AG09309 (cell line): ENCODE measurements around the gene HFE.

Experiments used
- DNase-seq: peaks from one replicate; pipeline ENCODE4 v3.0.0-alpha.2; 2010; ENCODE audit warnings: low read depth
- H3K4me3 ChIP-seq: 2 replicates; pipeline ENCODE4 v1.5.1; 2011; ENCODE audit warnings: mild to moderate bottlenecking, low read depth, low read length, moderate library complexity; ENCODE audit not compliant: control insufficient read depth
- TF ChIP-seq, protein P1 (sequence below): IDR thresholded peaks from 2 replicates; pipeline ENCODE4 v1.5.1; 2011; ENCODE audit warnings: mild to moderate bottlenecking, low read depth, low read length, inconsistent platforms; ENCODE audit not compliant: insufficient read depth, control insufficient read depth; ENCODE audit errors: missing control alignments

The HFE gene

DNA sequence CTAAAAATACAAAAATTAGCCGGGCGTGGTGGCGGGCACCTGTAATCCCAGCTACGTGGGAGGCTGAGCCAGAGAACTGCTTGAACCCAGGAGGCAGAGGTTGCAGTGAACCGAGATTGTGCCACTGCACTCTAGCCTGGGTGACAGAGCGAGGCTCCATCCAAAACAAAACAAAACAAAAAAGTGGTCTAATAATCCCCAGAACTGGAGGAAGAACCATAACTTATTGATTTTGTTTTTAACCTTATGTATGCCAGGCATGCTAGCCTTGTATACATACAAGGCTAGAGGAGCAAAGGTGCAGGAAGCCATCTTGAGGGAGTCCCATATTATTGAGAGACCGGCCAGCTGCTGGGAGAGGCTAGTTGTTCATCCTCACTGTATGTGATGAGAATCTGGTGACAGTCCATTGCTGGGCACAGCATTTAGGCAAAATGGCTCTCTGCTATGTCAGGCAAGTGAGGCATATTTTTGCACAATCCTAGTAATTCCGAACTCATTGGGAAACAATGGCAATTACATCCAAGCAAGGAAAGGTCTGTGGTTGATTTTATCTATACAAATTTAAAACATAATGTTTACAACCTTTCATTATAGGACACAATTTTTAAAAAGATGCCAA is 18.0 kb downstream of the HFE start:
- TF ChIP-seq, protein P1, sequence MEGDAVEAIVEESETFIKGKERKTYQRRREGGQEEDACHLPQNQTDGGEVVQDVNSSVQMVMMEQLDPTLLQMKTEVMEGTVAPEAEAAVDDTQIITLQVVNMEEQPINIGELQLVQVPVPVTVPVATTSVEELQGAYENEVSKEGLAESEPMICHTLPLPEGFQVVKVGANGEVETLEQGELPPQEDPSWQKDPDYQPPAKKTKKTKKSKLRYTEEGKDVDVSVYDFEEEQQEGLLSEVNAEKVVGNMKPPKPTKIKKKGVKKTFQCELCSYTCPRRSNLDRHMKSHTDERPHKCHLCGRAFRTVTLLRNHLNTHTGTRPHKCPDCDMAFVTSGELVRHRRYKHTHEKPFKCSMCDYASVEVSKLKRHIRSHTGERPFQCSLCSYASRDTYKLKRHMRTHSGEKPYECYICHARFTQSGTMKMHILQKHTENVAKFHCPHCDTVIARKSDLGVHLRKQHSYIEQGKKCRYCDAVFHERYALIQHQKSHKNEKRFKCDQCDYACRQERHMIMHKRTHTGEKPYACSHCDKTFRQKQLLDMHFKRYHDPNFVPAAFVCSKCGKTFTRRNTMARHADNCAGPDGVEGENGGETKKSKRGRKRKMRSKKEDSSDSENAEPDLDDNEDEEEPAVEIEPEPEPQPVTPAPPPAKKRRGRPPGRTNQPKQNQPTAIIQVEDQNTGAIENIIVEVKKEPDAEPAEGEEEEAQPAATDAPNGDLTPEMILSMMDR, result no peak
- H3K4me3 ChIP-seq, result no peak overlapping the region
- no peak for DNase-seq

DNA sequence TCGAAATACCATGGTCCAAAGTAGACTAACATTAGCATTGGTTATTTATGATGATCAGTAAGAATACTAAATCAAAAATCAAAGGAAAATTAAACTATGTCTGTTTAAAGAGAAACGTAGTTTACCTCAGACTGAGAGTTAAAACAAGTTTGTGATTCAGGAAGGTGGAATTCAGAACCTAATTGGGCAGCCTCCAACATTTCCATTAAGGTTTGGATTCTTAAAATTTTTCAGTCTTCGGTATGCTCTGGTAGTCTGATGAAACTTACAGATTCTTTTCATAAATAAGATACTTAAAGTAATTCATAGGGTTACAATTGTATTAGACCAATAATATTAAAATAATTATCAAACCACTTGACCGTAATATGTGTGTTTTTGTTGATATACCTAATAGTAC is 18.6 kb downstream of the HFE start:
- no peak overlapping the region for H3K4me3 ChIP-seq
- DNase-seq, result no peak
- TF ChIP-seq, protein P1, result no peak

GRCh38 chr6:26107935-26108334 is 20.7 kb downstream of the HFE start:
- no peak overlapping the region for H3K4me3 ChIP-seq
- DNase-seq, result no peak
- TF ChIP-seq, protein P1, result no peak

- no peak overlapping the region for H3K4me3 ChIP-seq
- DNase-seq, result no peak
- TF ChIP-seq, protein P1, result no peak
Observed at GRCh38 chr6:26109772-26110171, 22.5 kb downstream of the HFE start.

DNA sequence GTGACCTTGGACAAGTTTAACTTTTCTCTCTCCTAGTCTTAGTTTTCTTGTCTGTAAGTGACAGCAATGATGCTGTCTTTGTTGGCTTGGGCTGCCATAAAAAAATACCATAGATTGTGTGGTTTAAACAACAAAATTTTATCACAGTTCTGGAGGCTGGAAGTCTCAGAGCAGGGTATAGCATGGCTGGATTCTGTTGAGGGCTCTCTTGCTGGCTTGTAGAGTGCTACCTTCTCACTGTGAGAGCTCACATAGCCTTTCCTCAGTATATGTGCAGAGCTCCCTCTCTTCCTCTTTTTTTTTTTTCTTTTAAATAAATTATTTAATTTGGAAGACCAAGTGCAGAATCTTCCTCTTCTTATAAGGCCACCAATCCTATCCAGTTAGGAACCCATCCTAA is 26.3 kb downstream of the HFE start:
- no peak overlapping the region for H3K4me3 ChIP-seq
- DNase-seq, result no peak
- TF ChIP-seq, protein P1, result no peak

DNA sequence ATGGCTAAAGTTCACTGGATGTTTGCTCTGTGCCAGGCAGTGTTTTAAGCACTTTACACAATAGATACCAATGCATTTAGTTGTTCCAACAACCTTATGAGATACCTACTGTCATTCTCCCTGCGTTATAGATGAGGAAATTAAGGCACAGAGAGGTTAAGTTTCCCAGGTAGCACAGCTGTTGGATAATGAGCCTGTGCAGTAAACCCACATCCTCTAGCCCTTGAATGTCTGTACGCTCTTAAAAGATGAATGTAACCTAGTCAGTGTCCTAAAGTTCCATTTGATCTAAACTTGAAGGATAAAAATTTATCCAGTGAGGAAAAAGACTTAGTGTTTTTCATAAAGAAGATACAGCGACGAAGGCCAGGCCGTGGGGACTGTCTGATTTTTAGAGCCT is 28.0 kb downstream of the HFE start:
- TF ChIP-seq, protein P1, result no peak
- H3K4me3 ChIP-seq, result no peak overlapping the region
- no peak for DNase-seq

- DNase-seq, result no peak
- TF ChIP-seq, protein P1, result no peak
- H3K4me3 ChIP-seq, result no peak overlapping the region
Observed at GRCh38 chr6:26116267-26116666, 29.0 kb downstream of the HFE start.
